Caki2 (cell line): ENCODE data around the gene ITPR3. TPM values are rescaled to one million over a fixed set of nuclear protein-coding genes. Genes with fewer than 3 reads are reported as not detected.

ENCODE experiments used
- DNase-seq: peaks from one replicate; pipeline ENCODE4 v3.0.0-alpha.2; 2015; ENCODE audit warnings: low read depth
- in situ Hi-C: cut with HindIII; loops from 2 replicates; pipeline ENCODE4 v1.10.0; 2016; ENCODE audit warnings: low sequenced_read_pairs, low pct_unique_long_range_greater_than_20kb, mixed read lengths
- total RNA-seq: library from RNA; depleted of rRNA; stranded (reverse); fragments of >200 nt; shearing (Covaris generic); gene quantifications from 2 replicates; pipeline ENCODE4 v1.2.3, GENCODE V29; 2014; ENCODE audit warnings: low replicate concordance

The ITPR3 gene
- total RNA-seq, 1 experiment from 2014 or later: 59.3 TPM

DNA sequence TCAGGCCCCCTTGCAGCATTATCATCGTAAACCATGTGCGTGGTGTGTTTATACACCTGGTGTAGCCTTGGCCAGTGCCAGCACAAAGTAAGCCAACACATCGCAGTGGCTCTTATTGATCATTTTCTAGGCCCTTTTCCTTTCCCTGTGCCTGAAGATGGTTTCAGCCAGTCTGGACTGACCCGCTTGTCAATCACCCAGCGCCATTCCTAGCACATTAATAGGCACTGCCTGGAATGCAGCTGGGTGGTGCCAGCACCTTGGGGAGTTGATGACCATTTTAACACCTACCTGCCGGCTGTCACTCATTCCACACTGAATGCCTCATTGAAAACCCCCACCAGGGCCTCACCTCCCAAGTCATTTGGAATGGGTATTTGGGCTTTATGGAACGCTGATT lies 95.3 kb downstream of the ITPR3 start:
- in situ Hi-C loops: loop anchor here (10.0 kb wide), 1 partner anchor 62 kb away; no protein-coding TSS in a partner anchor

DNA sequence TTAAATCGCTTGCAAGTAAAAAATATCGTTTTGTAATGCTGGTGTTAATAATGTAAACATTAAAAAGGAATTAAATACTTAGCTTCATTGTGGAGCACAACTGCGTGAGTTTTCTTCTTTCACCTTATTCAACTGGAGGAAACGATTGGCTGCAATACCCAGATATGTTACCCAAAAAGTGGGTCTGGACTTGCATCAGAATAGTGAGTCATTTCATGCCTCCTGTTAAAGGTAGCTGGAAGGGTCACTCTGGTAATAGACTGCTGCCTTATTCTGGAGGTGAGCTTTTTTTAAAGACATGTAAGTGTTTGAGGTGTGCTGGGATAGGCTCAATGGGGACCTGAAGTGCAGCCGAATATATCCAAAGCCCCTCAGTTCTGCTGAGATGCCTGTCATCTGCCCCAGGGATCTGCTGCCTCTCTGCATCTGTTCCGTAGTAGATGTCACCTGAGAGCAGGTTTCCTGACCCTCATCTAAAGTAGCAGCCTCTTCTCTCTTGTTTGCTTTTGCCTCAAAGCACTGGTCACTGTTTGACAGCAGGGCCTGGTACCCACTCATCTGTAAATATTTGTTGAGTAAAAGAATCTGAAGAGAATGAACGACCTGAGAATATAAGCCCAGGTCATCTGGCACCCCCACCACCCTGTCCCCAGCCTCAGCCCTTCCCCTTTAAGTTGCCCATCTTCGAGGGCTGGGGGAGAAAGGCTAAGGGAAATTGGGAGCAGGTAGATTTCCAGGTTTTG lies 95.9 kb downstream of the ITPR3 start:
- in situ Hi-C loops: loop anchor here (10.0 kb wide), 1 partner anchor 62 kb away; no protein-coding TSS in a partner anchor
- DNase-seq: no peak

More for the DNA sequence above, 95.3 kb downstream of the ITPR3 start:
- no peak for DNase-seq

DNA sequence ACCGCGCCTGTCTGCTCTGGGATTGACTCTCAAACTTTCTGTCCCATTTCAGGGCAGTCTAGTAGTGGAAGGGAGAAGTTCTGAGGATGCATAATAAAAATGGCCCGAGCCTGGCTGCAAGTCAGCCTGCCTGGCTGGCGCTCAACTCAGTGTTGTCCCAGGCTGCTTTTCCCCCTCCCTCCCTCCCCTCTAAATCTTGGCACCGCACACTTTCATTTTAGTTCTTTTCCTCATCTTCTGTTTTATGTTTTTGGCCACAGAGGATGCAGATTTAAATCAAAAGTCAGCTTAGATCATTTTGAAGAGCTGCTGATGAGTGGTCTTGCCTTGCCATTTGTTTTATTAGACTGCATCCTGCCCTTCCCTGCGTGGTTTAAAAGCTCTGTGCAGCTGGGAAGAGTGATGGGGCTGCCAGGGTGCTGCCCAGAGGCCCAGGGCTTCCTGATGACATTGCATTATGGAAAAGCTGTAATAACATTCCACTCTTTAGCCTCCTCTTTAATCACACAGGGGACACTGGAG lies 96.9 kb downstream of the ITPR3 start:
- no peak for DNase-seq
- in situ Hi-C loops: loop anchor here (10.0 kb wide), 1 partner anchor 63 kb away; no protein-coding TSS in a partner anchor

DNA sequence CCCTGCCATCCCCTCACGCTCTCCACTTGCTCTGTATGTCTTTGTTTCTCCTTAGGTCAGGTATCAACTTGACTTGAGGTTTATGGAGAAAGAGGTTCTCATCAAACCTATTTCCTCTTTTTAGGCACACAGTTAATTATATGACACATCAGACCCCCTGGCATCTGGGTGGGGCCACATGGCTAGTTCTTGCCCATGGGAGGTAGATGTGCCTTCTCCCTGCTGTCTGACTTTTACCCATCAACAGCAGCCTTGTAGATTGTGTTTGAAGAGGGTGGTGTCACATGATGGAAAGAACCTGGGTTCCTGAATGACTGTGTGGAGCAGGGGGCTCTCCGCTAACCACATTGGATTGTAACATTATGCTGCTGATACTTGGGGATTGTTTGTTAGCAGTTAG lies 97.6 kb downstream of the ITPR3 start:
- DNase-seq: no peak
- in situ Hi-C loops: loop anchor here (10.0 kb wide), 1 partner anchor 64 kb away; no protein-coding TSS in a partner anchor

DNA sequence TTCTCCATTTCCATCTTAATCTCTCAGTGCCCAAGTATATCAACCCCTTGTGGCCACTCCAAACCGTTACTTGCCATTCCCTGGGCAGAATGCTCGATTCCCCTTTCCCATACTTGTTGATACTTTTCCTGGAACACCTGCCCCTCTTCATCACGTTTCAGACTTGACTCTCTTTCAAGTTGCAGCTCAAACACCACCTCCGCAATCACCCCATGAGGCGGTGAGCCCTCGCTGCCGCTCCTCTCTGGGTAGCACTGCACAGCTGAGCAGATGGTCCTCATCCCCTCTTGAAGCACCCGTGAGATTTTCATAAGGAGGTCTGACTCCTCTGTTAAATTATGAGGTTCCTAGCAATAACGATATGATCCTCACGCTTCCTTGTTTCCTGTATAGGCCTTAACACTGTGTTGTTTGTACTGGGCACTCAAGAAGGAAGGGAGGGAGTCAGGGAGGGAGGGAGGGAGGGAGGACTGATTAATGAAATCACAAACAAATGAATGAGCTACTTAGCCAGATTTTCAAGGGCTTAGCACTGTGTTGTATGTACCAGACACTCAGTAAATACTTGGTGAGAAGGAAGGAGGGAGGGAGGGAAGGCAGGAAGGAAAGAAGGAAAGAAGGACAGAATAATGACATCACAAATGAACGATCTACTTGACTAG lies 98.3 kb downstream of the ITPR3 start:
- DNase-seq: no peak
- in situ Hi-C loops: loop anchor here (10.0 kb wide), 1 partner anchor 65 kb away; no protein-coding TSS in a partner anchor

DNA sequence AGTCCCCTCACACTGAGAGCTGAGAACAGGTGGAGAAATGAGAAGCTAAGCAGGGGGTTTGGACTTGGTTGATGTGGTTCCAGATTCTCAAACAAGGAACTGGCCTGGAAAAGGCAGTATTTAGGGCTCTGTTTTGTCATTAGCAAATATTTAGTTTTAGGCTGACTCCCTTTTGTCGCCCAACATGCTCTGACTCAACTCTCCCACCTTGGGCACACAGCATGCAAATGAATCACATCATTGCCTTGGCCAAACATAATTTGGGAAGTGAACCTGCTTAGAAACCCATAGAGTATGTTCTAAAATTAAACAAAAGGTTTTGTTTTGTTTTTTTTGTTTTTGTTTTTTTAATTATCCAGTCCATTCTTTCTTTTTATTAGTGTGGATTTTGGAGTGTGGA lies 99.9 kb downstream of the ITPR3 start:
- in situ Hi-C loops: no loop called here
- no peak for DNase-seq

DNA sequence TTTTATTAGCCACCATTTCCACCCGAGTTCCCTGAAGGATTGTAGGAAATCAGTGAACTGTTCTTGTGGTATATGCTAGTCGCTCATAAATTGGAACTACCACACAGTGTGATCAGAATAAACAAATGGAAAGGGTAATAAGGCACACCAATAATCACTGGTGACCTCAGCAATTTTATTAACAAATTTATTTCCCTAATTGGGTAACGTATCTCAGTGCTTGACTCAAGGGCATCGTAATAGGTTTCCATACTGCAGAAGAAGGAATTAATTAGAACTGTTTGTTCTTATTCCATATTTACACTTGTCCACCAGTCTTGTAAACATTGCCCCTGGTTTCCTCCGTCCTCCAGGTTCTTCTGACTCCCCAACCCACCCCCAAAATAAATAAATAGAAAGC lies 100.4 kb downstream of the ITPR3 start:
- no peak for DNase-seq
- in situ Hi-C loops: no loop called here

DNA sequence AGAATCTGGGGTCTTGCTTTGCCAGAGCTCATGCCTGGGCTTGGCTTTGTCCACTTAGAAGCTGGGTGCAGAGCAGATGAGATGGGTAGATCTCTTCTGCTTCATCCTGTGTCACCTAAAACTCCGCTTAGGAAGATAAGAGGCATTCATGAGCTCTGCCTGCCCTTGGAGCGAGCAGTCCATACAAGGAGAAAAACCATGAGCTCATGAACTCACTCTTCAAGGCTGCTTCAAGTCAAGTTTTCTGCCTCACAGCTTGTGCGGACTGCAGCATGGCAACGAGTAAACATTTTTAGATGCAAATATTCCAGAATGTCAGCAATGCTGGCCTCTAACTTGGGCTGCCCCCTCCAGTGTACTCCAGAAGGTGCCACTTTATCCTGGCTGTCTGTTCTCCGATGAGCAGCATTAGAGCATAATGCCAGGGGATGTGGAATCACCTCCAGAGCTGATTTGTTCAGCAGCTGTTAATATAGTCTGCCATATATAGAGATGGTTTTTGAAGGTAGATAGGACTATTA lies 101.0 kb downstream of the ITPR3 start:
- no peak for DNase-seq
- in situ Hi-C loops: no loop called here

DNA sequence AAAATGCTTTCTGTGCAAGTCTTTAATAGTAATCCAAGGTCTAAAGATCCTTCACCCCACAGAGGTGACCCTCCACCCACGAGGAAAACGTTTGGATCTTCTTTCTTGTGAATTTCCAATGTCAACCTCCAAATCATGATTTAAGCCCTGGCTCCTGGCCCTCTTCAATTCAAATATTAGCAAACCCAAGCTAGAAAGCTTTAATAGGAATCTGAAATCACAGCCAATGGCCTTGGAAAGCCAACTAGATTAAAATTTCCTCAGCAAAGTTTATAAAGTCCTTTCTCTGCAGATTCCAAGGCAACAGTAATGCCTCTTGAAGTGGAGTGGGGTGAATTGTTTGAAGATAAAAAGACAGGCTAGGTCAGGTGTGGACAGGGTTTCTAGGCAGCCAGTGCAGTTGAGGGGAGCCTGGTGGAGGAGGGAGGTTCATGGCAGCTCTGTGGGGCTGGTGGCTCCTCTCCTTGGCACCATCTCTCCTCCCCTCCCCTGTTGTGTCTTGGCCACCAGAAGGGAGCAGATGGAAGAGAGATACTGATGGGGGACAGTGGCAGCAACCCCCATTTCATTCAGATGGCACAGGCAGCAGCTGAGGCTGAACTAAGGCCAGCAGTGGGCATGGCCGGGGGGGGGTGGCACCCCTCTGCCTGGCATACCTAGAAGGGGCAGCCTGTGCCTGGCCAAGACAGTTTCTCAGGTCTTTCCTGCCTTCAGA lies 102.4 kb downstream of the ITPR3 start:
- no peak for DNase-seq
- in situ Hi-C loops: no loop called here

DNA sequence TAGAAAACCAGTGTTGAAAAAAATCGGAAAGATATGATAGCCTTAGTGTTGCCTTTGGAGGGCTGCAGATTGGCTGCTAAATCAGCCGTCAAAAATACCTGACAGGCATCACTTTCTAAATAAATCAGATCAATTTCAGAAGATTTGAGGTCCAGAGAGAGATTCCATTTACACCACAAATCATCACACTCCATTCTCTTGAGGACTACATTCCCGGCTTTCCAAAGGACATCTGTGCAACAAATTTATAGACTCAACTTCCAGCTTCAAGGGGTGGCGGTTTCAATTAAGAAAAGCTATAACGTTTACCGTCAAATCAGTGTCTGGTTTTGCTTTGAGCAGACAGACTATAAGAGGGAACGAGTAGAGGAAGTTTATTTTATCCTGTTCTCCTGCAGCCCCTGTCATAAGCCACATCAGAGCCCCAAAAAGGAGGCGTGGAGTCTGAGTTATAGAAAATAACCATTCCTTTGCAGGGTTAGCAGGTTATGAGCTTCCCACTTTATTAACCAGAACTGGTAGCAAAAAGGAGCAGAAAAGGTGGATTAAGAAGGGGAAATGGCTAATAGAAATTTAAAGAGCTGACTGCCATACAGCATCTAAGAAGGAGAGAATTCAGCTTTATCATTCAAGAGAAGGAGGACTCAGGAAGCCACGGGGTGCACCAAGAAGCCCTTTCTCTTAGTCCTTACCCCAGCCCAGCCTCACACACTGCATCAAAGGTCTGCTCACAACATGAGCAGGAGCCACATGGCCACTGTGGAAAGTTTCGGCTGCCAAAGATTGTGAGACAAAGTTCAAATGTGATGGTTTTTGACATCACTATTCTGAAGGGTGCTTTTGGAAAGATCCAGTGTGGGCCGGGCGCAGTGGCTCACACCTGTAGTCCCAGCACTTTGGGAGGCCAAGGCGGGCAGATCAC lies 103.2 kb downstream of the ITPR3 start:
- in situ Hi-C loops: no loop called here
- DNase-seq: no peak

DNA sequence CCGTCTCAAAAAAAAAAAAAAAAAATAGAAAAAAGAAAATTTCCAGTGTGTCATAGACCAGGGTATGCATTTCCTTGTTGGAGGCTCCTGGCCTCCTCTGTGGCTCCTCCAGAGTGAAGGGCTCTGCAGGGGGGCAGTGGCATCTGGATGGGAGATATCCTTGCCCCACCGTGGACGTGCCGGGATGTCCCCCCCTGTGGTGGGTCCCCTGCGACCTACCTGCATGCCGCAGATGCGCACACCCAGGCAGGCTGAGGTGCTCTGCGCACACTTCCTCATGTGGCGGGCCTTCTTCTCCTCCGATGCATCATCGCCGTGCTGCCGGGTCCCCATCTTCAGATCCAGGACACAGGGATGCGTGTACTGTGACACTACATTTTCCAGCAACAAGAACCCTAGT lies 104.1 kb downstream of the ITPR3 start:
- in situ Hi-C loops: no loop called here
- no peak for DNase-seq

DNA sequence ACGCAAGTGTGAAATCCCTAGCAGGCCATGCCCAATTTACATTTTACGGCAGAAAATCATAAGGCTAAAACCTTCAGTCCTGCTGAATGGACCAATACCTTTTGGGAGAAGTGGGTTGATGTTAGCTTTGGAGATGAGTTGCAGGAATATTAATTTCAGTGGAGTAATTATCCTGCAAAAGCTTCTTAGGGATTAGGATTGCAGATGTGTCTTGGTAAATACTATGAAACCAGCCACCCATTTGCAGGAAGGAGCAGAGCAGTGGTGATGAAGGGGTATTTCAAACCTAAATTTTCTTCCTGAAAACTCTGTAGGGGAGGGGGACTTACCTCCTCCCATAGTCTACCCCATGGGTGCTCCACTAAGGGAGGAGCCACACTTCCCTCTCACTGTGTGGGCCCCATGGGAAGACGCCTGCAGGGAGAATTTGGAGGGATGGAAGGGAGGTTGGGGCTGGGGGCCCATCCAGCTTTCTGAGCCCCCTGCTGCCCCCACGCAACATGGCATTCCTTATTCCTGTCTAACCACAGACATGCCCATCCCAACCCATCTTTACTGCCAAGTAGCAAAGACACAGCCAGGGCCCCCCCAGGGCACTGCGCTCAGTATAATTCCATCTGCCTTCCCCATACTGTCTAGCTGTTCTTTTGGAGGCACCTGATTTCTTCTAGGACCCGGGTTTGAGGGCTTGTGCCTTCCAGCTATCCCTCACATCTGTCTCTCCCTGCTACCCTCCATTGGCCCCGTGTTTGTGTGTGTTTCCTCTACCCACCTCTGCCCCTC lies 105.0 kb downstream of the ITPR3 start:
- in situ Hi-C loops: no loop called here
- no peak for DNase-seq

DNA sequence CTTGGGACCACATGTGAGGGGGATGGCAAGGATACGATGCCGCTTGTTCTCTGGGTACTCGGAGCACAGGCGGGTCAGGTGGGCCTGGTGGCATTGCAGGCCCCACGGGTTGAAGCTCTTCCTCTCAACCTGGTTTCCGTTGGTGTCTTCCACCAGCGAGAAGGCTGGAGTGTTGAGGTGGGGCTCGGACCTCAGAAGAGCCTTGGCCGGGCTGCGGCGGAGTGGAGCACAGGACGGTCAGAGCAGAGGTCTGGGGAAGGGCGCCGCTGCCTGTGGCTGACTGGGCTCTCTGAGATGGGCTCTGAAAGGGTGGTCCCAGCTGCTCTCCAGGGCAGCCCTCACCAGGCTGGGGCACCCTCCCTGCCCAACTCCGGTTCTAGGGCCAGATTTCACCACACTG lies 105.6 kb downstream of the ITPR3 start:
- no peak for DNase-seq
- in situ Hi-C loops: no loop called here

DNA sequence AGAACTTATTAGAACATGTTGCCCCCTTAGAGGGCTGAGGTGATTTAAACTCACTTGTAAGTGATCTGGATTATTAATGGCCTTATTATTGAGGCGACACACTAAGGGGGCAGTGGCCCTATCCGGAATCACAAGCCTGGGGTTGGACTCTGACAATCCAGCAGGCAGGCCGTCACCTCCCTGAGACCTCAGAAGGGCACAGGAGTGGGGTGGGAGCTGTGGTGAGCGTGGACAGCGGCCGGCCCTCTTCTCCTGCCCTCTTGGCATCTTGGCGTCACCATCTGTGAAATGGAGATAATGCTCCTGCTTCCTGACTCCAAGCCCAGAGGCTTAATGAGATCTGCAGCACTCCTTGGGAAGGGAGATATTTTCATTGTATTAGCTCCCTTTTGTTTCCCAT lies 106.0 kb downstream of the ITPR3 start:
- no peak for DNase-seq
- in situ Hi-C loops: no loop called here

DNA sequence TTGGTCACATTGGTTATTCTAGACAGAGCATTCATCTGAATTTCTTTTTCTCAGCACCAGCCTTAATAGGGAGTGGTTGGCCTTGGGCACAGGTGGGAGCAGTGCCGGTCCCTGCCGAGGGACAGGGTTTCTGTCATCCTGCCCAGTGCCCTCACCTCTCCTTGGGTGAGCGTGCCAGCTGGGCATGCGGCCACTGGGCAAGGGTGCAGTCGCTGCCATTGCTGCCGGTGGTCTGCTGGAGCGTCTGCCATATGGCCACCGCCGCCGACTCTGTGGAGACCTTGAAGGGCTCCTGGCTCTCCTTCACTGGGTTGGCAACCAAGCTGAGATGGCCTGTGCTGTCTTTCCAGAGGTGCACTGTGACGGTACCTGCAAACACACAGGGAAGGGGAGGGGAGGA lies 106.8 kb downstream of the ITPR3 start:
- in situ Hi-C loops: no loop called here
- no peak for DNase-seq

DNA sequence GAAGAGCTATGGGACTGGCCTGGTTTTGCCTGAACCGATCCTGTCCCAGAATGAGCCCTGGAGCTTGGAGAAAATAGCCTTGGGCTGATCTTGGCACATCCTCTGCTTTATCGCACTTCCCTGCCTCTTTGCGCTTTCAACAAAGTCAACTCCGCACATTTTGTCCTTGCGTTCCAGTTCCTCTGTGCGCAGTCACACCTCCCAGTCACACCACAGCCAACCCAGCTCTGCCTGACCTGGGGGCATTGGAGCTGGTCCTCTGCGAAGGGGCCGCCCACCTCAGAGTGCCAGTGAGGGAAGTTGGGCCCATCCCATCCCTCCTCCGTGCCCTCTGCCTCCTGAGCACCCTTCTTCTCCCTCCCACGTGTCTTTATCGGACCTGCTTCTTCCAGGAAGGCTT lies 107.3 kb downstream of the ITPR3 start:
- in situ Hi-C loops: no loop called here
- no peak for DNase-seq

DNA sequence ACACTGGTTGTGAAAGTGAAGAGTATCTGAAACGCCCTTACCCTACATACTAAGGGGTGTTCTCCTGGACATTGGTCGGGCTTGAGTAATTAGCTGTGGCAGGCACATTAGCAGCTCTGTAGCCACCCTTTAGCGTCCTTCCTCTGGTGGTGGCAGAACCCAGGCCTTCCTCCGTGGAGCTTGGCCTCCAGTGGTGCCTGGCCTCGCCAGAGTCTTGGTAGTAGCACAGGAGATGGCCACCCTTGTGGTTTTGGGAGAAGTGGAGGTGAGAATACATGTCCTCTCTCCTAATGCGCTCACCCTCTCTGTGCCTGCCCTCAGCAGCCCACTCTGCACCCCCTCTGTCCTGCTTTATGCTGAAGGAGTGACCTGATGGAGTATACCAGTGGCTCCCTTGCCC lies 107.9 kb downstream of the ITPR3 start:
- in situ Hi-C loops: no loop called here
- DNase-seq: no peak
